Fibroblast of pulmonary artery (primary cell): ENCODE results near the gene CCNY.

Experiments
- DNase-seq: peaks from one replicate; pipeline ENCODE4 v3.0.0-alpha.2; 2010; ENCODE audit warnings: low read depth
- H3K4me3 ChIP-seq: replicated peaks from 2 replicates; pipeline ENCODE4 v1.5.1; 2011; ENCODE audit warnings: low read depth, mild to moderate bottlenecking, control low read depth, low read length, moderate library complexity
- CTCF ChIP-seq: IDR thresholded peaks from 2 replicates; pipeline ENCODE4 v1.5.1; 2011; ENCODE audit warnings: mild to moderate bottlenecking, control low read depth, low read length, inconsistent platforms; ENCODE audit errors: missing control alignments

CCNY gene

GRCh38 chr10:35452847-35453246, 116.5 kb downstream of the CCNY start:
- H3K4me3 ChIP-seq: no peak overlapping the region

GRCh38 chr10:35453855-35454532, 117.7 kb downstream of the CCNY start:
- no peak for TF ChIP-seq CTCF
- H3K4me3 ChIP-seq: peak overlapping the region; percentile 24
- DNase-seq: peak; percentile 83

More at GRCh38 chr10:35452847-35453246, 116.5 kb downstream of the CCNY start:
- DNase-seq: no peak
- TF ChIP-seq CTCF: no peak

- TF ChIP-seq CTCF: no peak
- DNase-seq: no peak
- no peak overlapping the region for H3K4me3 ChIP-seq
Measured at GRCh38 chr10:35456153-35456720, 119.9 kb downstream of the CCNY start.

GRCh38 chr10:35456784-35457183, 120.5 kb downstream of the CCNY start:
- no peak for TF ChIP-seq CTCF
- H3K4me3 ChIP-seq: no peak overlapping the region
- DNase-seq: no peak

- no peak for DNase-seq
- TF ChIP-seq CTCF: no peak
- no peak overlapping the region for H3K4me3 ChIP-seq
Measured at GRCh38 chr10:35458500-35459448, 122.5 kb downstream of the CCNY start.

GRCh38 chr10:35459449-35459847, 123.1 kb downstream of the CCNY start:
- H3K4me3 ChIP-seq: no peak overlapping the region
- DNase-seq: no peak
- TF ChIP-seq CTCF: no peak
